GM19397 (cell line): ENCODE results near the gene PCDHGA4.
"Not testable (repeated sequence)": the region's sequence is repeated elsewhere in the genome, so short reads cannot be mapped to it uniquely, and the experiment has no call there.

ENCODE experiments used
- ATAC-seq: cut with Tn5 transposase; IDR thresholded peaks from one replicate; pipeline ENCODE4 v1.9.1; 2021; ENCODE audit warnings: mild to moderate bottlenecking, moderate library complexity; ENCODE audit not compliant: unreplicated experiment

PCDHGA4 gene

GRCh38 chr5:141354900-141355469 lies at the start of gene PCDHGA4:
Gene PCDHGA4 (plus strand): TSS chr5:141355021. CDS start chr5:141355108, 87 bp downstream.
- no peak for ATAC-seq

- no peak for ATAC-seq
Observed at GRCh38 chr5:141306630-141307029, 48.2 kb upstream of the PCDHGA4 start.

- ATAC-seq, result no peak
Observed at GRCh38 chr5:141313711-141314110, 41.1 kb upstream of the PCDHGA4 start.

GRCh38 chr5:141316963-141317362 lies 37.9 kb upstream of the PCDHGA4 start:
- ATAC-seq, result not testable (repeated sequence)

- ATAC-seq, result no peak
Observed at GRCh38 chr5:141319202-141319601, 35.6 kb upstream of the PCDHGA4 start.

- ATAC-seq, result no peak
Observed at GRCh38 chr5:141319699-141320098, 35.1 kb upstream of the PCDHGA4 start.

GRCh38 chr5:141320225-141321169 lies 34.3 kb upstream of the PCDHGA4 start, which contains the start of gene TAF7:
Gene TAF7 (minus strand): TSS chr5:141320784. CDS start chr5:141320044, 740 bp downstream.
- peak; percentile 98 for ATAC-seq

GRCh38 chr5:141322261-141322660 lies 32.6 kb upstream of the PCDHGA4 start:
- no peak for ATAC-seq

- ATAC-seq, result peak; percentile 81
Observed at GRCh38 chr5:141326088-141326854, 28.6 kb upstream of the PCDHGA4 start.

GRCh38 chr5:141328231-141328630 lies 26.6 kb upstream of the PCDHGA4 start:
- no peak for ATAC-seq

- ATAC-seq, result no peak
Observed at GRCh38 chr5:141330299-141331080, 24.3 kb upstream of the PCDHGA4 start, which contains the start of gene PCDHGA1. Gene PCDHGA1 (plus strand): TSS chr5:141330514.

- ATAC-seq, result not testable (repeated sequence)
Observed at GRCh38 chr5:141332571-141332970, 22.2 kb upstream of the PCDHGA4 start.

GRCh38 chr5:141338538-141339306 lies 16.1 kb upstream of the PCDHGA4 start, which contains the start of gene PCDHGA2:
Gene PCDHGA2 (plus strand): TSS chr5:141338760.
- ATAC-seq, result no peak

- ATAC-seq, result not testable (repeated sequence)
Observed at GRCh38 chr5:141340781-141341354, 14.0 kb upstream of the PCDHGA4 start.

GRCh38 chr5:141342773-141343172 lies 12.0 kb upstream of the PCDHGA4 start:
- no peak for ATAC-seq

- no peak for ATAC-seq
Observed at GRCh38 chr5:141343242-141343952, 11.4 kb upstream of the PCDHGA4 start, which contains the start of gene PCDHGA3. Gene PCDHGA3 (plus strand): TSS chr5:141343829. CDS start chr5:141344034, 205 bp downstream.

GRCh38 chr5:141343953-141344463 lies 10.8 kb upstream of the PCDHGA4 start:
- no peak for ATAC-seq

- ATAC-seq, result no peak
Observed at GRCh38 chr5:141345327-141345726, 9.5 kb upstream of the PCDHGA4 start.
